Activated naive CD8-positive, alpha-beta T cell treated with anti-CD3 and anti-CD28 coated beads, Interleukin-2, amount 10 ng/mL, durations not matched to agents 7 days and 5 days (primary cell): Measurements from ENCODE around the gene KIAA0825. TPM values are rescaled to one million over a fixed set of nuclear protein-coding genes. Genes with fewer than 3 reads are reported as not detected.

Experiments used
- ATAC-seq: fragments of 150-1000 bp; cut with Tn5 transposase; one replicate; pipeline ENCODE4 v1.10.0; 2021; ENCODE audit warnings: low read depth, moderate library complexity
- POLR2A ChIA-PET: fragments of 350-600 bp; sonication (Branson Sonifier 250); formaldehyde crosslinking; loops from one replicate; lab custom pipeline; 2021; ENCODE audit warnings: antibody characterized with exemption; lab: Charles Lee
- DNase-seq: peaks from one replicate; pipeline ENCODE4 v3.0.0; 2021
- H3K27ac Mint-ChIP-seq: one replicate; pipeline ENCODE4 v1.8.0; 2022; ENCODE audit warnings: mild to moderate bottlenecking, mixed read lengths
- H3K27me3 Mint-ChIP-seq: one replicate; pipeline ENCODE4 v1.8.0; 2022; ENCODE audit warnings: mild to moderate bottlenecking, moderate library complexity, mixed read lengths
- H3K36me3 Mint-ChIP-seq: one replicate; pipeline ENCODE4 v1.8.0; 2021; ENCODE audit warnings: mild to moderate bottlenecking, mixed read lengths
- H3K4me1 Mint-ChIP-seq: one replicate; pipeline ENCODE4 v1.8.0; 2021; ENCODE audit warnings: mixed read lengths
- H3K4me3 Mint-ChIP-seq: one replicate; pipeline ENCODE4 v1.8.0; 2022; ENCODE audit warnings: mild to moderate bottlenecking, moderate library complexity, mixed read lengths
- H3K9me3 Mint-ChIP-seq: one replicate; pipeline ENCODE4 v1.8.0; 2021; ENCODE audit warnings: mixed read lengths
- total RNA-seq, 2 experiments: library from RNA; stranded (reverse); gene quantifications; one replicate each; pipeline ENCODE4 v1.2.3, GENCODE V29; 2021

The KIAA0825 gene
- total RNA-seq, 2 experiments from 2014 or later, result 1.9 to 2.2 TPM

DNA sequence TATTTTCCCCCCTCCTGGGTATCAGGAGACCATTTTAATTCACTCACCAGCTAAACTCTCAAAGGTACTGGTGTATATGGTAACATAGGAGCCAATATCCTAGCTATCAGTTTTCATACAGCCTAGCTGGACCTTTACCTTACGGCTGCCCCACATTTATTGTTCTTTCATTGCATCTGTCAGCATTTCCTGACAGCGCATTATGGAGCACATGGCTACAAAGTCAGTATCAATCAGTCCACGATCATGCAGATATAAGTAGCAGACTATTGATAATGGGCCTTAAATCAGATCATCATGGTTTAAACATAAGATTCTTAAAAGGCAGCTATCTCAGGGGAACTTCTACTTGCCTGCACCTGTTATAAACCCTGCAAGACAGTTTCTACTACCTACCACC, 304.7 kb downstream of the KIAA0825 start:
- Mint-ChIP-seq H3K27me3 (peaks cover 3% of the 10 kb centered on the region), H3K27ac (no peak overlapping the region), H3K4me1 (no peaks in the 10 kb centered on the region), H3K9me3 (no peaks in the 10 kb centered on the region), H3K36me3 (no peaks in the 10 kb centered on the region), H3K4me3 (no peak overlapping the region)
- no peak for DNase-seq
- POLR2A ChIA-PET, result no interaction called here
- no peak for ATAC-seq

GRCh38 chr5:94313188-94313587, 305.2 kb downstream of the KIAA0825 start:
- ATAC-seq, result no peak
- DNase-seq, result no peak
- peaks cover 3% of the 10 kb centered on the region for H3K27me3 Mint-ChIP-seq
- no peaks in the 10 kb centered on the region for H3K36me3 Mint-ChIP-seq
- no peaks in the 10 kb centered on the region for H3K9me3 Mint-ChIP-seq
- H3K4me1 Mint-ChIP-seq, result no peaks in the 10 kb centered on the region
- no peak overlapping the region for H3K4me3 Mint-ChIP-seq
- H3K27ac Mint-ChIP-seq, result no peak overlapping the region
- POLR2A ChIA-PET, result no interaction called here

GRCh38 chr5:94312298-94312697, 306.1 kb downstream of the KIAA0825 start:
- DNase-seq (no peak), ATAC-seq (no peak)
- H3K9me3 Mint-ChIP-seq, result no peaks in the 10 kb centered on the region
- no peak overlapping the region for H3K27ac Mint-ChIP-seq
- POLR2A ChIA-PET, result no interaction called here
- H3K4me1 Mint-ChIP-seq, result no peaks in the 10 kb centered on the region
- no peak overlapping the region for H3K4me3 Mint-ChIP-seq
- peaks cover 3% of the 10 kb centered on the region for H3K27me3 Mint-ChIP-seq
- H3K36me3 Mint-ChIP-seq, result no peaks in the 10 kb centered on the region

GRCh38 chr5:94310833-94311232, 307.6 kb downstream of the KIAA0825 start:
- peaks cover 3% of the 10 kb centered on the region for H3K27me3 Mint-ChIP-seq
- no peak for ATAC-seq

GRCh38 chr5:94309141-94309540, 309.3 kb downstream of the KIAA0825 start:
- ATAC-seq (no peak), DNase-seq (no peak)
- no peaks in the 10 kb centered on the region for H3K36me3 Mint-ChIP-seq
- H3K4me1 Mint-ChIP-seq, result no peaks in the 10 kb centered on the region
- no peaks in the 10 kb centered on the region for H3K9me3 Mint-ChIP-seq
- H3K4me3 Mint-ChIP-seq, result no peak overlapping the region
- POLR2A ChIA-PET, result no interaction called here
- peaks cover 3% of the 10 kb centered on the region for H3K27me3 Mint-ChIP-seq
- no peak overlapping the region for H3K27ac Mint-ChIP-seq

More at GRCh38 chr5:94310833-94311232, 307.6 kb downstream of the KIAA0825 start:
- no peaks in the 10 kb centered on the region for H3K36me3 Mint-ChIP-seq
- POLR2A ChIA-PET, result no interaction called here
- no peaks in the 10 kb centered on the region for H3K9me3 Mint-ChIP-seq
- no peak for DNase-seq
- no peaks in the 10 kb centered on the region for H3K4me1 Mint-ChIP-seq
- H3K27ac Mint-ChIP-seq, result no peak overlapping the region
- no peak overlapping the region for H3K4me3 Mint-ChIP-seq

GRCh38 chr5:94308442-94308841, 310.0 kb downstream of the KIAA0825 start:
- no peak for DNase-seq
- Mint-ChIP-seq H3K9me3 (no peaks in the 10 kb centered on the region), H3K4me3 (no peak overlapping the region), H3K27me3 (peaks cover 3% of the 10 kb centered on the region), H3K27ac (no peak overlapping the region), H3K36me3 (no peaks in the 10 kb centered on the region), H3K4me1 (no peaks in the 10 kb centered on the region)
- POLR2A ChIA-PET, result no interaction called here
- no peak for ATAC-seq

DNA sequence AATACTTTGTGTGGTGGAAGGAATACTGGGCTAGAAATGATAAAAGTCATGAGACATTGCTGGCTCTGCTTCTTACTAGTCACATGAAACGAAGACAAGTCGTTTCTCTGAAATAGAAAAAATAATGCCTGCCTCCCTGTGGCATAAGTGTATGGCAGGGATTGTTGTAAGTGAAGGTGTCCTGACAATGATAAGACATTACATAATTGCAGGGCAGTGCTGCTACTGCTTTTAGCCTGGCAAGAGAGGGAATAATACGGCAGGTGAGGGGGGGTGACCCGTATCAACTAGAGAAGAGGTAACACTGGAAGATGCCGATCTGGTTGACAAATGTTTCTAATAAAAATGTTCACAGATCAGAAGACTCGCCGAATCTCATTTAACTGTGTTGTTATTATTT, 314.3 kb downstream of the KIAA0825 start:
- Mint-ChIP-seq H3K4me1 (no peaks in the 10 kb centered on the region), H3K9me3 (no peaks in the 10 kb centered on the region), H3K27me3 (no peaks in the 10 kb centered on the region), H3K27ac (no peak overlapping the region), H3K36me3 (no peaks in the 10 kb centered on the region), H3K4me3 (no peak overlapping the region)
- no peak for DNase-seq
- POLR2A ChIA-PET, result no interaction called here
- ATAC-seq, result no peak

GRCh38 chr5:94288937-94289336, 329.5 kb downstream of the KIAA0825 start:
- Mint-ChIP-seq H3K27me3 (peaks cover 4% of the 10 kb centered on the region), H3K4me3 (no peak overlapping the region), H3K36me3 (no peaks in the 10 kb centered on the region), H3K4me1 (no peaks in the 10 kb centered on the region), H3K27ac (no peak overlapping the region), H3K9me3 (peaks cover 12% of the 10 kb centered on the region)
- POLR2A ChIA-PET, result no interaction called here
- no peak for DNase-seq
- ATAC-seq, result no peak

DNA sequence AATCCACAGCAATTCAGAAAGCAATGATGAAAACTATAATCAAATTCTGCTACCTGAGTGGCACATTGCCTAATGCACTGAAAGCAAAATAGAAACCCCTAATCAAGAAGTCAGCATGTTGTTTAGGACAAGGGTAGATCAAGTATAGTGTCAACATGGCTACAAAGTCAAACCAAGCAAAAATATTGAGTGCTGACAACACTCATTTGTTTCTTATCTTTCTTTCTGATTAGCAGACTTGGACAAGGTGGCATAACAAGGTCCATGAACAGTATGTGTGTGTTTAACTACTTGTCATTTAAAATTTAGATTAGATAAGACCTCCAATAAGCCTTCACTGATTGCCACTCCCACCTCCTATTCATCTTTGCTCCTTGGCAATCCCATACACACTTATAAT, 332.4 kb downstream of the KIAA0825 start:
- Mint-ChIP-seq H3K27ac (no peak overlapping the region), H3K4me3 (no peak overlapping the region)

DNA sequence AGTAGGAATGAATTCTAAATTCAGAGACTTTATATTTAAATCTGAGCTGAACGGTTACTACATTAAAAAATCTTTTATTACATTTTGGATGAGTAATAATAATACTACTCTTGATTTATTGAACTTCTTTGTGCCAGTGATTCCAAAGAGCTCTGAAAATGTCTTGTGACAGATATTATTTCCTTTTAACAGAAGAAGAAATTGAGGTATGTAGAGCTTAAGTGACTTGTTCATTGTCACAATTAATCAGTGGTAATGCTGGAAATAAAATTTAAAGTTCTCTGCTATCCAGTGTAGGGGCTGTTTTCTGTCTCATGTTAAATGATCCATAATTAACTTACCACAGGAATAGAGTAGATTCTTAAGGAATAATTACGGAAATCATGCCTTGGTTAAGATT, 335.3 kb downstream of the KIAA0825 start:
- H3K4me3 Mint-ChIP-seq, result no peak overlapping the region
- H3K27ac Mint-ChIP-seq, result no peak overlapping the region
- POLR2A ChIA-PET, result no interaction called here
- DNase-seq, result no peak
- H3K4me1 Mint-ChIP-seq, result no peaks in the 10 kb centered on the region
- H3K36me3 Mint-ChIP-seq, result no peaks in the 10 kb centered on the region
- H3K27me3 Mint-ChIP-seq, result no peaks in the 10 kb centered on the region
- H3K9me3 Mint-ChIP-seq, result no peaks in the 10 kb centered on the region
- ATAC-seq, result no peak

More for the DNA sequence above, 332.4 kb downstream of the KIAA0825 start:
- POLR2A ChIA-PET, result no interaction called here
- DNase-seq, result no peak
- no peak for ATAC-seq
- Mint-ChIP-seq H3K9me3 (no peaks in the 10 kb centered on the region), H3K27me3 (no peaks in the 10 kb centered on the region), H3K4me1 (no peaks in the 10 kb centered on the region), H3K36me3 (no peaks in the 10 kb centered on the region)

DNA sequence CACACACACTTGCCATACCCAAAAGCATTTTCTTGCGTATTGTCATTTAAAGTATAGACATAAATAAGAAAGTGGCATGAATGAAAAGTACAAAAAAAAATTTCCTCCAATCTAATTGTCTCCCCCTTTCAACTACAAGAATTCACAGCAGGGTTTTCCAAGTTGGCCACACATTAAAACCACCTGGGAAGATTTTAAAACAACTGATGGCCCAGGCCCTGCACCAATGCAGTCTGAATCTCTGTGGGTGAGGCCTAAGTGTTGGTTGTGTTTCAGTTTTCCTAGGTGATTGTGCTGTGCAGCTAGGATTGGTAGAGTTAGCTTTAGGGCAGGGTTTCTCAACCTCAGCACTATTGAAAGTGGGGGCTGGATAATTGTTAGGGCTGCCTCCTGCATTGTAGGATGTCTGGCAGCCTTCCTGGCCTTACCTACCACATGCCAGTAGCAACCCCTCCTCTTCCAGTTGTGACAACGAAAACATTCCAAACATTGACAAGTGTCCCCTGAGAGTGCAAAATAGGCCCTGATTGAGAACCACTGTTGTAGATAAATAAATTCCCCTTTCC, 337.1 kb downstream of the KIAA0825 start:
- H3K27me3 Mint-ChIP-seq, result no peaks in the 10 kb centered on the region
- ATAC-seq, result no peak
- no peaks in the 10 kb centered on the region for H3K9me3 Mint-ChIP-seq
- H3K36me3 Mint-ChIP-seq, result no peaks in the 10 kb centered on the region
- H3K4me1 Mint-ChIP-seq, result no peaks in the 10 kb centered on the region
- H3K27ac Mint-ChIP-seq, result no peak overlapping the region
- DNase-seq, result no peak
- POLR2A ChIA-PET, result no interaction called here
- H3K4me3 Mint-ChIP-seq, result no peak overlapping the region

DNA sequence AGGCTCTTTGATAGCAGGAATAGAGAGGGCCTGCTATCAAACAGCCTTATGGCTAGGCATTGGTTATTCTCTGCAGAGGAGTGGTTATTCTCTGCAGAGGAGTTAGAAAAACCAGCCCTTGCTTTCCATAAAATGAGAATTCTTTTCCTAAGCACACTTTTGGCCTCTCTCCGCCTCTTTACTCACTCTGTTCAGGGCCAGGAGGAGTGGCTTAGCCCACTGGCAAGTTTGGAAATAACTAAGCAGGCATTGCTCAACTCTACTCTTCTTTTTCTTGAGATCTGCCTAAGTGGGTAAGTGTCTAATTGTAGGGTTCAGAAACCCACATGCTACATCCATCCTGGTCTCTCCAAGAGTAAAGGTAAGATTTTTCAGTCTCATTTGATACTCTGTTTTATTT, 341.7 kb downstream of the KIAA0825 start:
- H3K27me3 Mint-ChIP-seq, result no peaks in the 10 kb centered on the region
- POLR2A ChIA-PET, result no interaction called here
- ATAC-seq, result no peak
- no peaks in the 10 kb centered on the region for H3K9me3 Mint-ChIP-seq
- H3K36me3 Mint-ChIP-seq, result no peaks in the 10 kb centered on the region
- DNase-seq, result no peak
- H3K4me1 Mint-ChIP-seq, result no peaks in the 10 kb centered on the region
- no peak overlapping the region for H3K4me3 Mint-ChIP-seq
- no peak overlapping the region for H3K27ac Mint-ChIP-seq

GRCh38 chr5:94276048-94276447, 342.4 kb downstream of the KIAA0825 start:
- no peaks in the 10 kb centered on the region for H3K9me3 Mint-ChIP-seq
- no peak overlapping the region for H3K4me3 Mint-ChIP-seq
- H3K36me3 Mint-ChIP-seq, result no peaks in the 10 kb centered on the region
- no peaks in the 10 kb centered on the region for H3K27me3 Mint-ChIP-seq
- H3K4me1 Mint-ChIP-seq, result no peaks in the 10 kb centered on the region
- POLR2A ChIA-PET, result no interaction called here
- H3K27ac Mint-ChIP-seq, result no peak overlapping the region
- no peak for ATAC-seq
- no peak for DNase-seq

GRCh38 chr5:94274707-94275106, 343.7 kb downstream of the KIAA0825 start:
- H3K9me3 Mint-ChIP-seq, result peaks cover 1% of the 10 kb centered on the region
- H3K36me3 Mint-ChIP-seq, result no peaks in the 10 kb centered on the region
- no peak for DNase-seq
- POLR2A ChIA-PET, result no interaction called here
- H3K4me3 Mint-ChIP-seq, result no peak overlapping the region
- ATAC-seq, result no peak
- H3K27me3 Mint-ChIP-seq, result no peaks in the 10 kb centered on the region
- no peak overlapping the region for H3K27ac Mint-ChIP-seq
- no peaks in the 10 kb centered on the region for H3K4me1 Mint-ChIP-seq

DNA sequence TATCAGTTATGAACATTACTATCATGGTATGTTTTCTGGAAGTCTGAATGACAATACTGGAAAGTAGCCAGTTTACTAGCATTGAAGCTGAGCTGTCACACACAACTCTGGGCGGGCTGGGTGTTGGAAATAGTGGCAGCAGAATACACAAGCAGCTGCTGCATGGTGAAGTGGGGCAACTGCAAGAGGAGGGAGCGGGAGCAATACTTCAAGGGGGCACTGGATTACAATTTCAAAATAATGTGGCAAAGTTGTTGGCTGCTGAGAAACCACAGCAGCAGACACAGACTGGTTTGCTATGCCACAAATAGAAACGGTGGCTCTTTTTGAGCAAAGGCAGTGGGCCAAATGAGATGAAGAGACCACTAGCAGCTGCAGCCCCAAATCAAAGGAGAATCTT, 350.2 kb downstream of the KIAA0825 start:
- no peak for ATAC-seq
- H3K4me1 Mint-ChIP-seq, result no peaks in the 10 kb centered on the region
- peaks cover 3% of the 10 kb centered on the region for H3K9me3 Mint-ChIP-seq
- H3K27ac Mint-ChIP-seq, result no peak overlapping the region
- DNase-seq, result no peak
- no peak overlapping the region for H3K4me3 Mint-ChIP-seq
- H3K36me3 Mint-ChIP-seq, result no peaks in the 10 kb centered on the region
- POLR2A ChIA-PET, result no interaction called here
- peaks cover 2% of the 10 kb centered on the region for H3K27me3 Mint-ChIP-seq
